GM19351 (cell line): ENCODE results near the gene HEXD.
A peak's percentile ranks its signal among the peaks of the same experiment; 100 is the strongest.
"Not testable (repeated sequence)": the region's sequence is repeated elsewhere in the genome, so short reads cannot be mapped to it uniquely, and the experiment has no call there.

Experiments
- ATAC-seq: cut with Tn5 transposase; IDR thresholded peaks from one replicate; pipeline ENCODE4 v1.9.1; 2021; ENCODE audit warnings: mild to moderate bottlenecking, moderate library complexity; ENCODE audit not compliant: unreplicated experiment

The HEXD gene

GRCh38 chr17:82439829-82440365 lies 21.8 kb downstream of the HEXD start:
- no peak for ATAC-seq

GRCh38 chr17:82440469-82440981 lies 22.4 kb downstream of the HEXD start:
- no peak for ATAC-seq

GRCh38 chr17:82440991-82441627 lies 23.0 kb downstream of the HEXD start:
- ATAC-seq: no peak

DNA sequence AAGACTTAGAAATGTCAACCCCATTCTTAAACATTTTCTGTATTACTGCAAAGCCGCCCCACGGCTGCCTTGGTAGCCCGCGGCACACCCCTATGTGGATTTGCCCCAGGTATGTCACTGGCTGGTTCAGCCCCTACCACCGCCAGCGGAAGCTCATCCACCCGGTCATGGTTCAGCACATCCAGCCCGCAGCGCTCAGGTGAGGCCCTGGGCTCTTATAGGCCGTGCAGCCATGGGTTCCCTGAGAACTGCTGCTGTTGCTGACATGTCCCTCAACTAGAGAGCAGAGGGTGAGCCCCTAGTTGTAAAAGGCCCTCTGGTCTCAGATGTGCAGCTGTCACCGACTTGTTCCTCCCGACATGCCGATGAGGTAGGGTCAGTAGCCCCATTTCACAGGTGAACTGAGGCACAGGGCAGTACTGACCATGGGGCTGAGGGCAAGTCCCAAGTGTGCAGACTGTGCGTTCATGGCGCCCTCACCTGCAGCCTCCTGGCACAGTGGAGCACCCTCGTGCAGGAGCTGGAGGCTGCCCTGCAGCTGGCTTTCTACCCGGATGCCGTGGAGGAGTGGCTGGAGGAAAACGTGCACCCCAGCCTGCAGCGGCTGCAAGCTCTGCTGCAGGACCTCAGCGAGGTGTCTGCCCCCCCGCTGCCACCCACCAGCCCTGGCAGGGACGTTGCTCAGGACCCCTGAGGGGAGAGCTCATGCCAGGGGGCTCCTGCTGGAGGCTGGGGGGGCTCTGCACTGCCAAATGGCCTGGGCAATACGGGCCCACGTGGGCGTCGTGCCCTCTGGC lies 23.7 kb downstream of the HEXD start:
- ATAC-seq: no peak

GRCh38 chr17:82442643-82443464 lies 24.7 kb downstream of the HEXD start:
- ATAC-seq: no peak

- no peak for ATAC-seq
These were observed 25.5 kb downstream of the HEXD start for GRCh38 chr17:82443465-82444283.

DNA sequence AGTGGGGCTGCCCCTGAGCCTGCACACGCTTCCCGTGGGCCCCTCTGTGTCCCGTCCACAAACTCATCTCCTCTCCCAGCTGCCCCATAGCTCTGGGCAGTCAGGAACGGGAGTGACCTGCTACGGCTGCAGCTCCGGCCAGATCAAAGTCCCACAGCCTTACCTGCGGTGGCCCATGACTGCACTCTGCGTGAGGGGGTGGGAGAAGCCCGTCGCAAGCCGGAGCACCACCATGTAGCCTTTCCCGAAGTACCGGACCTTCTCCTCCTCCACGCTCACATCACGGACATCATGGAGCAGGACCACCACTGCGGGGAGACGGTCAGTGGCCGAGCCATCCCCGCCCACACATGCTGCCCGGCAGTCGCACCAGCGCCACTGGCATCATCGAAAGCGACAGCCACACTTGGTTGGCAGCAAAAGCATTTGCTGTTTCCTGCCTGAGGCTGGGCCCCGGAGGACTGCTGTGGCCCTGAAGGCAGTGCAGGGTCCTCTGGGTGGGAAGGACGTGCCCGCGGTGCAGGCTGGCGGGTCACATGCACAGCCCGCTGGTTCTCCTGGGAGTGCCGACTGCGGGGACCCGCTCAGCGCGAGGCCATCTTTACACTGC lies 26.2 kb downstream of the HEXD start:
- ATAC-seq: no peak

- no peak for ATAC-seq
These were observed 26.9 kb downstream of the HEXD start for GRCh38 chr17:82444941-82445521.

DNA sequence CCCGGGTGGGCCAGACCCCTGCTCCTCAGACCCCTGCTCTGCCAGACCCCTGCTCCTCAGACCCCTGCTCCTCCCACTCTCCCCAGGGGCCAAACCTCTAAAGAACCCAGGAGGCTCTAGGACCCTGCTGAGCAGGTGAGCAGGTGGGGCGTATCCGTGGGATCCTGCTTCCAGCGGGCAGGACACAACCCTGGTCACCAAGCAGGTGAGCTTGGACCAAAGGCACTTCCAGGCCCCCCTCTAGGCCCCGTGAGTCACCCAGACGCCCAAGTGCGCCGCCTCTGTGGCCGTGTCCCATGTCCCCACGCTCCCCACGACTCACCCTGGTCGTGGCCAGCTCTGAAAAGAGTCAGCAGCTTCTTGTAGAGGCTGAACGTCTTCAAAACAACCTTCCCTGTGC lies 27.4 kb downstream of the HEXD start:
- no peak for ATAC-seq

DNA sequence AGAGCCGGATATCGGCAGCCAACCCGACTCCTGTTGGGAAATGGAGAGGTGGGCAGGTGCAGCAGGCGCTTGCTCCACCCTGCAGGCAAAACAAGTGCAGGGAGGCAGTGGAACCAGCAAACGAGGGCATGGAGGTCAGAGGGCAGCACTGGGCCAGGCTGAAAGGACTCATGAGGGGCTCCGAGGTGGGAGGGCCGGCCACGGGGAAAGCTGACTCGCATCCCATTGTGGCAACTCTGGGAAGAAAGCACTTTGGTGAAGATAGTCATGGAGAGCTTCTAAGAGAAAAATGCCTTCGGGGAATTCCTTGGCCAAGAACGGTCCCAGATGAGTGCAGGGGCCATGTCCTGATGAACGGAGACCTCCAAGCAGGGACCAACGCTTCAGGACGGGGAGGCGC lies 28.0 kb downstream of the HEXD start:
- no peak for ATAC-seq

- ATAC-seq: no peak
These were observed 28.5 kb downstream of the HEXD start for GRCh38 chr17:82446649-82447048.

GRCh38 chr17:82447876-82448275 lies 29.7 kb downstream of the HEXD start:
- ATAC-seq: no peak

GRCh38 chr17:82449131-82449882 lies 31.2 kb downstream of the HEXD start:
- peak; percentile 51 for ATAC-seq

DNA sequence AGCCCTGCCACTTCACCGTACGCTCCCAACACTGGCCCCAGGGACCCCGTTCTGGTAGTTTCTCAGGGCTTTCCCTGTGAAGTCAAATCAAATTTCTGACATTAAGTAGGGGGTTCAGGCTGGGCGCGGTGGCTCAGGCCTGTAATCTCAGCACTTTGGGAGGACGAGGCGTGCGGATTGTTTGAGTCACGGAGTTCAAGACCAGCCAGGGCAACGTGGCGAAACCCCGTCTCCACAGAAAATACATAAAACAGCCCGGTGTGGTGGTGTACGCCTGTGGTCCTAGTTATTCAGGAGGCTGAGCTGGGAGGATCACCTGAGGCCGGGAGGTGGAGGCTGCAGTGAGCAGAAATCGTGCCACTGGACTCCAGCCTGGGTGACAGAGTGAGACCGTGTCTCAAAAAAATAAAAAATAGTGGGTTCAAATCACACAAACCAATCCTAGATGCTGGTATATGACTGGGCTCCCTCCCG lies 31.8 kb downstream of the HEXD start:
- peak; percentile 3 for ATAC-seq

GRCh38 chr17:82450357-82451106 lies 32.4 kb downstream of the HEXD start, which contains the start of gene CYBC1:
TSS of gene CYBC1 (minus strand) at chr17:82450752. CDS start at chr17:82449254, 1,498 bp downstream.
- peak; percentile 60 for ATAC-seq

- no peak for ATAC-seq
These were observed 34.0 kb downstream of the HEXD start for GRCh38 chr17:82452162-82452561.

GRCh38 chr17:82453151-82453550 lies 35.0 kb downstream of the HEXD start:
- not testable (repeated sequence) for ATAC-seq

- not testable (repeated sequence) for ATAC-seq
These were observed 35.6 kb downstream of the HEXD start for GRCh38 chr17:82453706-82454105.
